Left ventricle myocardium superior (tissue), 1 donor: ENCODE data around the gene PHF23. TPM values are rescaled to one million over a fixed set of nuclear protein-coding genes. Genes with fewer than 3 reads are reported as not detected.

Experiments
- ATAC-seq: fragments of 200-7000 bp; cut with Tn5 transposase; one replicate; pipeline ENCODE4 v1.9.1; 2020; ENCODE audit warnings: mild to moderate bottlenecking, moderate library complexity
- DNase-seq: peaks from one replicate; pipeline ENCODE4 v3.0.0-alpha.2; 2020
- intact Hi-C: fragments of 100-400 bp; cut with micrococcal nuclease; formaldehyde crosslinking; loops from one replicate; pipeline ENCODE4 v1.11.0; 2022
- total RNA-seq: library from RNA; stranded (reverse); fragmentation: NEBNext Ultra II Directional; extraction: Animal tissue kit (Norgen Biotek cat#: 25700); gene quantifications from one replicate; pipeline ENCODE4 v1.2.1, GENCODE V29; 2021
- donor health status: DM: no; HTN: yes; CAD: no; lungs with severe emphysema.

The PHF23 gene
- total RNA-seq, 1 donor from 2014 or later: 29.4 TPM

- DNase-seq: peak; percentile 95
- intact Hi-C loops: no loop called here
- ATAC-seq: peak; percentile 52
Observed at GRCh38 chr17:7241783-7242716, 2.8 kb upstream of the PHF23 start, which contains the start of gene GABARAP. TSS of gene GABARAP (minus strand) at chr17:7242449. CDS start at chr17:7242330, 119 bp downstream.

- intact Hi-C loops: no loop called here
- no peak for DNase-seq
Observed at GRCh38 chr17:7241090-7241733, 2.0 kb upstream of the PHF23 start.

GRCh38 chr17:7240375-7240774, 1.1 kb upstream of the PHF23 start:
- DNase-seq: no peak
- no peak for ATAC-seq
- intact Hi-C loops: no loop called here

More at GRCh38 chr17:7241090-7241733, 2.0 kb upstream of the PHF23 start:
- no peak for ATAC-seq

- no peak for ATAC-seq
- DNase-seq: no peak
- intact Hi-C loops: no loop called here
Observed at GRCh38 chr17:7238420-7239090, 702 bp downstream of the PHF23 start.

DNA sequence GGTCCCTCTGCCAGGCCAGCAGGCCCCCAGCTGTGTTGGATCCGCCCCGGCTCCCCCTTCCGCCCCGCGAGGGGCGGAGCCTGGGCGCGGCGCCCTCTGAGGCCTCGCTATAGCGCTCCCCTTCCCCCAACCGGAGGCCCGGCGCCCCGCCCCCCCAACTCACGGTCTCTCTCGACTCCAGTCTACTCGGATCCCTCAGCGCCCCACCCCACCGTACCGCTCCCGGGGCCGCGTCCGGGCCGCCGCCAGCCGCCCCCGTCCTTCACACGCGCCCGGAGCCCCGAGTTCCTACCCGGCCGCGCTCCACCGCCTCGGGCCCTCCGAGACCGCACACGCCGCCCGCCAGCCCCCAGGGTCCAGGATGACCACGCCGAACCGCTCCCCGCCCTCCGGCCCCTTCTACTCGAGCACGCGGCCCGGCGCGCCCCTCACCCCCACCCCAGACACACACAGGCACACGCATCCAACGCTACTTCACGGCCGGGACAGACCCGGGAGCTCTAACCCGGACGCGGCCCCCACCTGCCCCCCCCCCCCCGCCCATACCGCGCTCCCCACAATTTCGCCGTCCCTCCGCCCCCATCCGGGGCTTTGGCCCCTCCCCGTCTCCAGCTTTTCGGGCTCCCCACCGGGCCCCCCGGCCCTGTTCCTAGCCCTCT, 1.4 kb downstream of the PHF23 start:
- ATAC-seq (peak; percentile 12), DNase-seq (peak; percentile 90)
- intact Hi-C loops: no loop called here

DNA sequence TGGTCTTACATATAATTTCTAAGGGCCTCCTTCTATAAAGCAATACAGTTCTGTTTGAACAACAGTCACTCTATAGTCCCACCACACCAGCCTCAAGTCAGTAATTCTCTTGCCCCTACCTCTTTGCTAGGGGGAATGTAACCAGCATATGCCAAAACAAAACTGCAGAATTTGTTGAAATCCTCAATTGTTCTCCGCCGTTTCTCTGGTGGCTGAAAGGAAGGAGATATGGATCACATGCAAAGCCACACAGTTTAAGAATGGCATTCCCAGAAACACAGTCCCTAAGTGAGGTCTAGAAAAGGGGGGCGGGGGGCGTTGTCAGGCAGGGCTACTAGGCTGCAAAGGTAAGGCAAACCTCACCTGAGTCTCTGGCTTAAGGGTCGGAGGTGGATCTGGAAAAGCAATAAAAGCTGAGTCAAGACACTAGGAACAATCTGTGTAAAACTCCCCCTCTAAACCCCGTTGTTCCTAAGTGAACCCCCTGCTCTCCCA, 1.9 kb downstream of the PHF23 start:
- DNase-seq (no peak), ATAC-seq (no peak)

DNA sequence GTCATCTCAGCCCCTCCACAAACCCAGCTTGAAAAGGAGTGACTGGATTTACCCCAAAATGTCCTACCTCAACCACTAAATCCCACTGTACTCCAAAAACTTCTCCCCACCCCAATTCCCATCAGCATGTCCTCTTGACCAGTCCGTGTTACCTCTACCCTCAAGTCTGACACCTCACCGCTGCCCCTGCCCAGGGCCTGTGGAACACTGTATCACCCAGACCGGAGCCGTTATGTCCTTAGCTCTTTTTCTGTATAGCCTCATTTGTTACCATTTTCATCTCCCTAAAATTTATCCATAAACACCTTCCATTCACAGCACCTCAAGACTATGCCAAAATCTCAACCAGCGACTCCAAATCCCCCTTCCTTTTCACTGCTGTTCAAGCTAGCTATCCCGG, 2.4 kb downstream of the PHF23 start:
- DNase-seq (peak; percentile 20), ATAC-seq (no peak)
- intact Hi-C loops: no loop called here

More for the DNA sequence above, 1.9 kb downstream of the PHF23 start:
- intact Hi-C loops: no loop called here

GRCh38 chr17:7235693-7236665, 3.3 kb downstream of the PHF23 start:
- no peak for ATAC-seq
- intact Hi-C loops: no loop called here
- DNase-seq: peak; percentile 27

- ATAC-seq: peak; percentile 68
- intact Hi-C loops: no loop called here
- peak; percentile 96 for DNase-seq
Observed at GRCh38 chr17:7234083-7234951, 4.9 kb downstream of the PHF23 start, which contains the start of gene DVL2. TSS of gene DVL2 (minus strand) at chr17:7234517. CDS start at chr17:7234262, 255 bp downstream.

- intact Hi-C loops: no loop called here
- ATAC-seq (no peak), DNase-seq (no peak)
Observed at GRCh38 chr17:7233701-7234082, 5.6 kb downstream of the PHF23 start.

- no peak for ATAC-seq
- DNase-seq: no peak
- intact Hi-C loops: no loop called here
Observed at GRCh38 chr17:7232114-7232513, 7.1 kb downstream of the PHF23 start.

DNA sequence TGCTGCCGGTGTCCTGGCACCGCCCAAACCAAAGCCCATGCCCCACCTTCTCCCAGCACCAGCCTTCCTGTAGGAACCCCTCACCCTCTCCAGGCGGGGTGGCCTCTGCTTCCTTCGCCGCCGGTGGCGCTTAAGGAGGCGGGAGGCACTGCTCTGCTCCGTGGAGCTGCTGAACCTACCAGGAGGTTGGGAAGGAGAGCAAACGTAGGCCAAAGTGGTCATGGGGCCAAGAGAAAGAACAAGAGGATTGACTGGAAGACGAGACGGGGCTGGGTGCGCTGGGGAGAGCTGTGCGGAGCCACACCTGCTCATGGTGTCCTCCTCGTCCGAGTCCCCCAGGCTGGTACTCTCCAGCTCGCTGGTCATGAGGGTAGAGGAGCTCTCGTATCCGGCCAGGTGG, 9.8 kb downstream of the PHF23 start:
- DNase-seq: peak; percentile 23
- intact Hi-C loops: no loop called here
- ATAC-seq: no peak

DNA sequence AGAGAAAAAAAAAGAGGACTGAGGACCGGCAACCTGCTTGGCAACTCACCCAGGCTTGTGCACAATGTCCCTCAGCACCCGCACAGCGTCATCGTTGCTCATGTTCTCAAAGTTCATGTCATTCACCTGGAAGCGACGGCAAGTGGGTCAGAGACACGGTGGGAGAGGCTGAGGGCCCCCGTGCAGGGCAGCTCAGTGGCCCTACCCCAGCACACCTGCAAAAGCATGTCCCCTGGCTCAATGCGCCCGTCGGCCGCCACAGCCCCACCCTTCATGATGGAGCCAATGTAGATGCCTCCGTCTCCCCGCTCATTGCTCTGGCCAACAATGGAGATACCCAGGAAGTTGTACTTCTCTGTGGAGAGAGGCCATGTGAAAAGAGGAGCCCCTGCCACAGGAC, 10.3 kb downstream of the PHF23 start:
- peak; percentile 29 for DNase-seq
- intact Hi-C loops: no loop called here
- ATAC-seq: no peak

- DNase-seq: peak; percentile 34
- intact Hi-C loops: no loop called here
- no peak for ATAC-seq
Observed at GRCh38 chr17:7226721-7227710, 12.2 kb downstream of the PHF23 start.

DNA sequence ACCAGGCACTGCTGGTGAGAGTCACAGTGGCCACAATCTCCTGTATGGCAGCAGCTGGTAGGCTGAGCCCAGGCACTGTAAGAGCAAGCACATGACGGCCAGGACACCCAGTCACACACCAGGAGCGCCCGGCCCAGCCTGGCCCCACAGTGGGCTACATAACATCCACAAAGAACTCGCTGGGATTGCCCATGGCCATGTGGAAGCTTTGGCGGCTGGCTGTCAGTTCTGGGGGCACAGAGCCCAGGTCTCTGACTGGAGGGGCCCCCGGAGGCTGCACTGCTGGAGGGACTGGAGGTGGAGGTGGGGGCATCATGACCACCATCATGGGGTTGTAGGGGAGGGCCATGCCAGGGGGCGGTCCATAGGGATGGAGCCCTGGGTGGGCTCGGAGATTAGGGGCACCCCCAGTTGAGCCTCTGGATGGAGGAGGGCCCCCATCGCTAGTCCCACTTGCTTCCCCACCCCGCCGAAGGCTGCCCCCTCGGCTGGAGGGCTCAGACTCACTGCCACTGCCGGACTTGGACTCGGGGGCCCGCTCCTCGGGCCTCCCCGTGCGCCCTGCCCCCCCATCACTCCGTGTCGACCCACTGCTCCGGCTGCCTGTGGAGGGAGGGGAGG, 13.4 kb downstream of the PHF23 start:
- DNase-seq (peak; percentile 54), ATAC-seq (peak; percentile 44)
- intact Hi-C loops: no loop called here
